ENCODE measurements around the gene TSNAXIP1.
A peak's percentile ranks its signal among the peaks of the same experiment; 100 is the strongest.

The TSNAXIP1 gene, protein sequence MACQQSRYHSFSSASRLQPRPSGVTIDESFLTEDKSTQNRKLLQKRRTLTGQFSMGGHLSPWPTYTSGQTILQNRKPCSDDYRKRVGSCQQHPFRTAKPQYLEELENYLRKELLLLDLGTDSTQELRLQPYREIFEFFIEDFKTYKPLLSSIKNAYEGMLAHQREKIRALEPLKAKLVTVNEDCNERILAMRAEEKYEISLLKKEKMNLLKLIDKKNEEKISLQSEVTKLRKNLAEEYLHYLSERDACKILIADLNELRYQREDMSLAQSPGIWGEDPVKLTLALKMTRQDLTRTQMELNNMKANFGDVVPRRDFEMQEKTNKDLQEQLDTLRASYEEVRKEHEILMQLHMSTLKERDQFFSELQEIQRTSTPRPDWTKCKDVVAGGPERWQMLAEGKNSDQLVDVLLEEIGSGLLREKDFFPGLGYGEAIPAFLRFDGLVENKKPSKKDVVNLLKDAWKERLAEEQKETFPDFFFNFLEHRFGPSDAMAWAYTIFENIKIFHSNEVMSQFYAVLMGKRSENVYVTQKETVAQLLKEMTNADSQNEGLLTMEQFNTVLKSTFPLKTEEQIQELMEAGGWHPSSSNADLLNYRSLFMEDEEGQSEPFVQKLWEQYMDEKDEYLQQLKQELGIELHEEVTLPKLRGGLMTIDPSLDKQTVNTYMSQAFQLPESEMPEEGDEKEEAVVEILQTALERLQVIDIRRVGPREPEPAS

DNA sequence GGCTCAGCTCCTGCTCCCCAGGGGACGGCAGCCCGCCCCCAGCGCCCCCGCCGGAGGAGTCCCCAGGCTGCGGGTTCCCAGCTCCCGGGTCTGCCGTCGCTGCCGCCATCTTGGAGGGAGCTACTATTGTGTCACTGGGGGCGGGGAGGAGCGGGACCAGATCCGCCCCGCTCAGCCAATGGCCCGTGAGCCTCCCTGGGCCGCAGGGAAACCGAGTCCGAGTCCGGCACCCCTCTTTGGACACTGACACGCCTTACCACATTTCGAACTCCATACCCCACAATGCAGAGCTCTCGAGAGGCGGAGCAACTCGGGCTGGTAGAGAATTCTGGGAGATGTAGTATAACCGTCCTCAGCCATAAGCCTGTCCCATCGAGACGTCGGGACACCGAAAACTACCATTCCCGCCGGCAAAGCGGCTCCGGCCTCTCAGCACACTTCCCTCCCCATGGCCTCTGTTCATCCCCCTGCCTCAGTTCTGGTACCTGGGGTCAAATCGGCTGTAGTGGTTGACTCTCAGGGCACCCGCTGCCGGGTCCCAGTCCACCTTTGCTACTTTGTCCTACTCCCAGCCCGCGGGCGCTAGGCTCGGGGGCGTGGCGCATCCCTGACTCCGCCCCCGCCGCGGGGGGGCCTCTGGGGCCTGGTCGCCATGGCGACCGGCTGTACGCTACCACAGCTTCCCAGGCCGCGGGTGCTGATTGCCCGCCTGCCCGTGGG, at the start of gene TSNAXIP1, which contains the start of gene RANBP10:
TSNAXIP1 (plus strand) TSS at position 462 of the 720 bp plus-strand sequence. CDS start 261 bp downstream, outside the sequence.
RANBP10 (minus strand) TSS at position 133 of the 720 bp plus-strand sequence; CDS start at position 109, 24 bp downstream.
- DNase-seq: peak; percentile 61 to 100 (median 98)

DNA sequence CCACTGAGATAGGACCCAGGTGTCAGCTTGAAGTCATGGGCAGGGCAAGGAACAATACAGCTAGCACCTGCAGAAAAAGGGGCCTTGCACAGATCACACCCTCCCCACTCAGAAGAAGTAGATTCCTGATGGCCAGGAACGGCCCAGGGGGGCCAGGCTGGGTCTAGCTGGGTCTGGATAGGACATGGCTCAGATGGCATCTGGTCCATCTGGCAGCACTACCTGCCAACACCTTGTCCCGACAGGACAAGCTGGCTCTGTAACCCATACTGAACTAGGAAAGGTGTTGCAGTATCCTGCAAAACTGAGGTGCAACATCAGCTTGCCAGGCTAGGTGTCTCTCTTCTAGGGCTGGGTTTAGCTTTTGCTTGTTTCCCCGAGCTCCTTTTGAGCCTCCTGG, 48.7 kb upstream of the TSNAXIP1 start:
- DNase-seq: no peak

DNA sequence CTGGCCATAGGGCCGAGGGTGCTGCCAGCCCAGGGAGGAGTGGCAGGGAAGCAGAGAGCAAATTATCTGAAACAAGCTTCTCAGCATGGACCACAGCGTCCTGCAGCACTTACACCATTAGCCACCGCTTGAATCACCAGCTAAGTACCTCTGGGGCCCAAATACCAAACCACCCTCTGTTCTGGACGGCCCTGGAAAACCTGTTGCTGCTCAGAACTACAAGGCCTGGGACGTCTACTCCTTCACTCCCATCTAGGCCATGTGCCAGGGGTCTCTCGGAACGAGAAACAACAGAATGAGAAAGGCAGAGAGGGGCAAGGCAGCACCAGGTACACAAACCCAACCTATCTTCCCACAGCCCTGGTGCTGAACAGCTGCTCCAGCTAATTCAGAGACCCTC, 47.7 kb upstream of the TSNAXIP1 start:
- no peak for DNase-seq

DNA sequence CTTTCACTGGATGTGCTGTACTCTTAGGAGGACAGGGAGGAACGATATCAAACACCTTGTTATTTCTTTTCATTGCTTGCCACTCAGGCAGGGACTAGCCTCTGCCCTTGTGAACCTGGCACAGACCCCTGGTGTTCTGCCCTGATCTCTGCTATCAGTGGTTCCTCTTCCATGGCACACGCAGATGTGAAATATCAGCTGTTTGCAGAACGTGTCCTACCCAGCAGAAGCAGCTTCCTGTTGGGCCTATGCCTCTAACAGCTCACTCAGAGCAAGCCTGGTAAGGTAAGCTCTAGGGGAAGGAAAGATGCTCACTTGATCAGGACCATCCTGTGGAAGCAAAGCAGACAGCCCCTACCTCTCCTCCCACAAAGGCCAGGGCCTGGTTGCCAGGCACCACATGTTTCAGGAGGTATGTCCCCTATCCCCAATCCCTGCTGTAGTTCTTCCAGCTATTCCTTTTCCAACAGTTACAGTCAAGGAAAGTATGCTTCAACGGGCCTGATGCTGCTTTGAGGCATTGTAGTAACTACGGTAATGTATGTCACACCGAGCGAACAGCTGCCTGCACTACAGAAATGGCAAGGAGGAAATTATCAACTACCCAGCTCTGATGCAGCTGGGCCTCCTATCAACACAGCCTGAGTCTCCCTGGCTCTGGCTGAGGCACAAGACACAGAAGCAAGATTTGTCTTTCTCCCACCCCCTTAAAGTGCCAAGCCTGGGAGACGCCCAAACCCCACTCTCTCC, 46.3 kb upstream of the TSNAXIP1 start:
- DNase-seq: peak in 6 of 58 donors; percentile 4 to 38 (median 8)

DNA sequence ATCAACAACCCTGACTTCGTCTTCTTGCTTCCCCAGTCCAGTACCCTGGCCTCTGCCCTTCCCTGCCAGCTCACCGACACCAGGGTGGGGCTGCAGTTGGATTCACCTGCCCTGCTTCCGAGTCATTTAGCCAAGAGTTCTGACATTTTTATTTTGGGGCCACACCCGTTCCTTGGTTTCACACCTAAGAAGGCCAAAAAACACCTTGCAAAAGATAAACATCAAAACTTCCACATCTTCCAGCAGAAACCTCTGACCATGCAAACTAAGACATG, 45.8 kb upstream of the TSNAXIP1 start:
- no peak for DNase-seq

DNA sequence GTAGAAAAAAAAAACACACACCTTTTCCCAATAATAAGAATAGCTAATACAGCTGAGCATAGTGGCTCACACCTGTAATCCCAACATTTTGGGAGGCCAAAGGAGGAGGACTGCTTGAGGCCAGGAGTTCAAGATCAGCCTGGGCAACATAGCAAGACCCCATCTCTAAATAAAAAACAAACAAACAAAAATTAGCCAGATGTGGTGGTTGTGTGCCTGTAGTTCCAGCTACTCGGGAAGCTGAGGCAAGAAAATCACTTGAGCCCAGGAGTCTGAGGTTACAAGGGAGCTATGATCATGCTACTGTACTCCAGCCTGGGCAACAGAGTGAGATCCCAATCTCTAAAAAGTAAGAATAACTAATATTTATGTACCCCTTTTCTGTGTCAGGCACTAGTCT, 44.8 kb upstream of the TSNAXIP1 start:
- DNase-seq: no peak

DNA sequence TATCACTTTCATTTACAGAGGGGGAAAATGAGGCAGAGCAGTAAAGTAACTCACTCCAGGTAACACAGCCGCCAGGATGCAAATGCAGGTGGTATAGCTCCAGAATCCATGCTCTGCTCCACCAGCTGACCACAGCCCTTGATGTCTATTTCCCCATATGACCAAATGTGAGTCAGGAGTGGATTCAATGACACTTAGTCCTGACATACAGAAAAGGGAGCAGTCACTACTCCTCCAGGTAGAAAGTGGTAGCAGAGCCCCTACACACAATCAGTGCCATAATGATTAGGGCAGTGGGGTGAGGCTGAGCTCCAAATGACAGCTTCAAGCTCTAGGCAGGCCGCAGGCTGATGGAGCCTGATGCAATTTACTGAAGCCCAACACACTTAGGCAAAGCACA, 44.3 kb upstream of the TSNAXIP1 start:
- DNase-seq: no peak

DNA sequence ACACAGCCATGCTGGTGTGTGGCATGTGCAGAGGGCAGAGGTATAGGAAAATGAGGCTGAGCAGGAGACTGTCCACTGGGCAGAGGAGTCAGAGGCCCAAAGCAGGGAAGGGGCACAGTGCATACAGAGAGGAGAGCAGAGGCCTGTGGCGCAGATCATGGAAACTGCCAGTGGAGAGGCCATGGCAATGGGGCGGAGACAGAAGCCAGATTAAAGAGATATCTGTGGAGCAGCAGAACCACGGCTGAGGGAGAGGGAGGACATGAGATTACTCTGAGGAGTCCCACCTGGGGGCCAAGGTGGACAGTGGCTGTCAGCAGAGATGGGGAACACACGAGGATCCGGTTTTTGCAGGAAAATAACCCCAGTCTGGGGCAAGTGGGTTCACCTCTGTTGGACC, 43.6 kb upstream of the TSNAXIP1 start:
- DNase-seq: no peak

DNA sequence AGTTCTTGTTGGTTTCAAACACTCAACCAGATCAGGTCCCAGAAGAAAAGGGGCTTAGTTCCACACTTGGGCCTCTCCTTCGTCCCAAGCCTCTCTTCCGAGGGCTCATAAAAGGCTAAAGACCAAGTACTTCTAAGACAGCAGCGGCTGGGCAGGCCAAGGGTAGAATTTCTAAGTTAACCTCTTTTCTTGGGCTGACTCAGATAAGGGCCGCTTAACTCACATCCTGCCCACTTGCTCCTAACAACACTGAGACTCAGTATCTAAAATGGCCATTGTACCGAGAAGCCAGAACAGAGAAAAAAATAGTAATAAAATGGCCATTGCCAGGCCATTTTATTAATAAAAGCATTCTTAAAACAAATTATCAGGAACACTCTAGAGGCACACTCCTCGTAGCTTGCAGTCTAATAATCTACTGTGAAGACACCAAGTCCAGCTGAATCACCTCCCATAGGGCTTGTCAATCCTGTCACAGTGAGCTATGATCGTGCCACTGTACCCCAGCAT, 42.5 kb upstream of the TSNAXIP1 start:
- DNase-seq: no peak

DNA sequence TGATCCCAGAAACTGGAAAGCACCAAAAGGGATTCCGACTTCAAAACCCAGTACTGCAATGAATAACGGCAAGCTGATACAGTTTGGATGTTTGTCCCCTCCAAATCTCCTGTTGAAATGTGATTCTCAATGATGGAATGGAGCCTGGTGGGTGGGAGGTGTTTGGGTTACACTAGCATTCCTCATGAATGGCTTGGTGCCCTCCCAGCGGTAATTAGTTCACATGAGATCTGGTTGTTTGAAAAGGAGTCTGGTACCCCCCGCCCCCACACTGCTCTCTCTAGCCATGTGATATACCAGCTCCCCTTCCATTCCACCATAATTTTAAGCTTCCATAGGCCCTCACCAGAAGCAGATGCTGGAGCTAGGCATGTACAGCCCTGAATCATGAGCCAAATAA, 40.4 kb upstream of the TSNAXIP1 start:
- DNase-seq: no peak

DNA sequence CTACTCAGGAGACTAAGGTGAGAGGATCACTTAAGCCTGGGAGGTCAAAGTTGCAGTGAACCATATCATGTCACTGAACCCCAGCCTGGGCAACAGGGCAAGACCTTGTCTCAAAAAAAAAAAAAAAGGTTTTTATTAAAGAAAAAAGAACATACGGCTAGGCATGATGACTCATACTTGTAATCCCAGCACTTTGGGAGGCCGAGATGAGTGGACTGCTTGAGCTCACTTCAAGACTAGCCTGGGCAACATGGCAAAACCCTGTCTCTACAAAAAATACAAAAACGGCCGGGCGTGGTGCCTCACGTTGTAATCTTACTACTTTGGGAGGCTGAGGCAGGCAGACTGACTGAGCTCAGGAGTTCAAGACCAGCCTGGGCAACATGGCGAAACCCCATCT, 38.7 kb upstream of the TSNAXIP1 start:
- no peak for DNase-seq

DNA sequence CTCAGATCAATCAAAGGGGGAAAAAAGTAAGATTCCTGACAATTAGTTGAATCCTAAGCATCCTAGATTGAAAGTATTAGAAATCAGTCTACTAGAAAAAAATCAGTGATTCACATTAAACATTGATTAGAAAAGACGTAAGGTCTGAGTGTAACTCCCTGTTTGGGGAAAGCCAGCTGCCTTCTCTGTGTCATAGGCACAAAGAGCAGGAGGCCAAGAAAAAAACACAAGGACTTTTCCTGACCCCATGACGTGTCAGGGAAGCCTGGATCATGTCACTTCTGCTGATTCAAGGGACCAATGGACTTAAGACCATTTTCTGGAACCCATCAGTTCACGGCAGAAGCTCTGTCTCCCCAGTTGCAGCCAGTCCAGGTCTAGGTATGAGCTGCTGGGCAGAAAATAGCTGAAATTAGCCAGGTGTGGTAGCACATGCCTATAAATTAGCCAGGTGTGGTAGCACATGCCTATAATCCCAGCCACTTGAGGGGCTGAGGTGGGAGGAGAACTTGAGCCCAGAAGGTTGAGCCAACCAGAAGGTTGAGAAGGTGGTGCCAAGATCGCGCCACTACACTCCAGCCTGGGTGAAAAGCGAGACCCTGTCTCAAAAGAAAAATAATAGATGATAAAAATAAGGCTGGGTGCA, 36.2 kb upstream of the TSNAXIP1 start:
- DNase-seq: no peak

DNA sequence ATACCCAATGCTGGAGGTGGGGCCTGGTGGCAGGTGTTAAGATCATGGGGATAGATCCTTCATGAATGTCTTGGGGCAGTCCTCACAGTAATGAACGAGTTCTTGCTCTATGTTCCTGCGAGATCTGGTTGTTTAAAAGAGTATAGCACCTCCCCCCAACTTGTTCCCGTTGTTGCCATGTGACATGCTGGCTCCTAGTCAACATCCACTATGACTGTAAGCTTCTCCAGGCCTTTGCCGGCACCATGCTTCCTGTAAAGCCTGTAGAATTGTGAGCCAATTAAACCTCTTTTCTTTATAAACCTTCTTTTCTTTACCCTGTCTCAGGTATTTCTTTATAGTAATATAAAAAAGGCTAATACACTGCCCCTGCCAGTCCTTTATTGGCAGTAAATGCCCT, 33.6 kb upstream of the TSNAXIP1 start:
- peak in 1 of 58 donors; percentile 4 for DNase-seq

DNA sequence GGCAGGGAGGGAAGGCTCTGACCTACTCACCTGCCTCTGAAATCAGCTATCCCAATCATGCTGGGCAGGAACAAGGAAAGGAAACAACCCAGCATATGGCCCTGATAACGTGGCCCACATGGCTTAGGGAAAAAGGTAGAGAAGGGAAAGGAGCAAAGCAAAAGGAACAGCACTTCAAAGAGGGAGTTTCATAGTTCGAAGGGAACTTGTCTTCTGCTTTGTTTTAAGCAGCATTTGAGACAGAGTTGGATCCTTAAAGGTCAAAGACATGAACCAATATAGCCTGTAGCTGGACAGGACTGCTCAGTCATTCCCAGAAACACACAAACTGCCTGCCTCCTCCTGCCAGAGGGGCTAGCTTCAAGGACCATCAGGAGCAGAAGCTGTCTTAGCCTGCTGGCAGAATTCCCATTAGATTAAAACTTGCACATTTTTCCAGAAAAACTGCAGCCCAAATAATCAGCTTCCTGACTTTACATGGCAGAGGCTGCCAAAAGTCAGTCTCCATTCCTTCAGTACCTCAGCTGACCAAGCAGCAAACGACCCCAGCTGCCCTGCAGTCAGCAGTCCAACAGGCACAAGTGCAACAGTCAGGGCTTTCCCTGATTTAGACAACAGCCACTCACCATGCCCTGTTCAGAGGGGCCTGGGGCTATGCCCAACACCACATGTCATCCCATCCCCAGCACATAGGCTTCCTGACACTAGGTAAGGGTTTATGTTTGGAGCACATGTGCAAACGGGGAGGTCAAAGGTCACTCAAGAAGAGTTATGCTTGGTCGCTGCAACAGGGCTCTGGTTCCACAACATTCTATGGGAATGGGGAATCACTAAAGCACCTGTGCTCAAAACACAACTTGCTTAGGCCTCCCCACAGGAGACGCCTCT, 32.9 kb upstream of the TSNAXIP1 start:
- DNase-seq: no peak

DNA sequence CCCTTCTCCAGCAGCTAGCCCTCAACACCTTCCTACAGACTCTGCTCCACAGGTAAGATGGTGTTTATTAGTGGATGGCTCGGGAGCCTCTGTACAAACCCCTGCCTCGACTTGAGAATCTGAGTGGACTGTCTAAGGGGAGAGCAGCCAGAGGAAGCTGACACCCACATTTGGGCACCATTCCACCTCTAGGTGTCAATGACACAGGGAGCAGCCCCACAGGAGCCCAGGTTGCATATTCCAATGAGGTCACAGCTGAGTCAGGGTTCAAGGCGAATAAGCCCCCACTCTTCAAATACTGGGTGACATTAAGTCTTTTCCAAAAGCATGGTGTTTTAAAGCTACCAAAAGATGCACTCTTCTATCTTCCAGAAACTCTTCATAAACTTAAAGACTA, 32.2 kb upstream of the TSNAXIP1 start:
- DNase-seq: no peak

DNA sequence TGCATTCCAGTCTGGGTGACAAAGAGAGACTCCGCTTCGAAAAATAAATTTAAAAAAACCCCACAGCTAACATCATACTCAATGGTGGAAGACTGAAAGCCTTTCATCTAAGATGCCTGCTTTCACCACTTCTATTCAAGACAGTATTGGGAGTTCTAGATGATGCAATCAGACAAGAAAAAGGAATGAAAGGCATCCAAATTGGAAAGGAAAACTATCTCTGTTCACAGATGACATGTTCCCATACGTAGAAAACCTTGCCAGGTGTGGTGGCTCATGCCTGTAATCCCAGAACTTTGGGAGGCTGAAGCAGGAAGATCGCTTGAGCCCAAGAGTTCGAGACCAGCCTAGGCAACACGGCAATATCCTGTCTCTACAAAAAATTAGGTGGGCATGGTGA, 31.4 kb upstream of the TSNAXIP1 start:
- DNase-seq: no peak

DNA sequence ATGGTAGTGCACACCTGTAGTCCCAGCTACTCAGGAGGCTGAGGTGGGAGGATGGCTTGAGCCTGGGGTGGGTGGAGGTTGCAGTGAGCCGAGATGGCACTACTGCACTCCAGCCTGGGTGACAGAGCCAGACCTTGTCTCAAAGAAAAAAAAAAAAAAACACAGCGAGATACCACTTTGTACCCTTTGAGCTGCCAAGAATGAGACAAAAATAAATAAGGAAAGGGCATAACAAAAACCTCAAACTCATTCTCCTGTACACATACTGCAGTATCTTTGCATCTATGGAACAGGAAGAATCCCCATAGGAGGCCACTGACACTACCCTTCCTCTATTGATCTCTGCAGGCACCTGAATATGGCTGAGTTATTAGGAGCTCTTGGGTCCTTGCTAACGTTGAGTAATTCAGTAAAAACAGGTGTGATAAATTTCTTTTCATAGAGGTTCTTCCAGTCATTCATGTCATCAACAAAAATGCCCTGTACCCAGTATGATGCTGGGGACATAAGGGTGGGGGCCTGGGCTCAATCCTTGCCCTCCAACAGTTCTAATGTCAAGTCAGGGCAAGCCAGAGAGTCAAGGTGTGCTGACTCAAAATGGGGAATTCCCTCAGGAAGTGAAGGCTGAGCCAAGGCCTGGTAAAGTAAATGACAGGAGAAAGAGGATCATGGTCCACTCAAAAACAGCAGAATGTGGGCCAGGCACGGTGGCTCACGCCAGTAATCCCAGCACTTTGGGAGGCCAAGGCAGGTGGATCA, 27.3 kb upstream of the TSNAXIP1 start:
- DNase-seq: no peak

DNA sequence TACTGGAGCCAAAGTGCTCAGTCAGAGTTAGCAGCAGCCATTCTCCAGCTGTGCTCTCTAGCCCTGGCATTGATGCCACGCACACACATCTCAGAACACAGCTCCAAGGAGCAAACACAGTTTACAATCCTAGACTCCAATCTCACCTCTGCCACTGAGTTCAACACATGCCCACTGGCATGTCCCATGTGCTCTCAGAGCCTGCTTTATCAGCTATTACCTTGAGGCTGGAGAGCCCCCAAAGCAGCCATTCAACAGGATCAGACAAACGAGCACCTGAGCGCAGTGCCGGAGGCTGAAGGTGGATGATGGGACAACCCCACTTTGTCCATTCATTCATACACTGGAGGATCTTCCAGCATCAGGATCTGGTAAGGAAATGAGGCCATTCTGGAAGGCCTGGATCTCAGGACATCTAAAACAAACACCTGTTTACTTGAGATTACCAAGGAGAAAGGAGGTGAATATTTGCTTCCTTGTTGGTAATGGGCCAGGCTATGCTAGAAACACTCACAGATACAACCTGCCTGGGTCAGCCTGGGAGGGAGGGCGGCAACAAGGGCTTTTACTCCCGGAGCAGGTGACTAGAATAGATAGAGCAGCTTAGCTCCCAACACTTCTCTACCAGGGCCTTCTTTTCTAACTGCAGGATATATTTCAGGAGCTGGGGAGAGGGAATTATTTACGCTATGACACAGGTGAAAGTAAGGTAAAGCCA, 25.7 kb upstream of the TSNAXIP1 start:
- DNase-seq: no peak
